SK-MEL-5 (cell line): ENCODE results near the gene CAMKMT. TPM values are rescaled to one million over a fixed set of nuclear protein-coding genes. Genes with fewer than 3 reads are reported as not detected.

Experiments used
- DNase-seq: peaks from one replicate; pipeline ENCODE4 v3.0.0-alpha.2; 2016; ENCODE audit warnings: low read depth, low spot score
- in situ Hi-C: cut with HindIII; loops from 2 replicates; pipeline ENCODE4 v1.10.0; 2016; ENCODE audit warnings: low sequenced_read_pairs, high pct_unique_total_duplicates, low pct_unique_long_range_greater_than_20kb
- polyA plus RNA-seq, 2 experiments: library from polyadenylated mRNA; depleted of rRNA; stranded (reverse); fragments of >200 nt; gene quantifications; 2 replicates each; pipeline ENCODE4 v1.2.3, GENCODE V29; 2015
- total RNA-seq: library from RNA; depleted of rRNA; stranded (reverse); fragments of >200 nt; shearing (Covaris generic); gene quantifications from 2 replicates; pipeline ENCODE4 v1.2.3, GENCODE V29; 2014; rRNA removed

Gene CAMKMT
- total RNA-seq = 6.4 and 10.7 TPM in 2 replicates
- 4.1 and 6.7 TPM in 2 replicates for polyA plus RNA-seq (2015; cell fraction: cytosol; rRNA removed)
- polyA plus RNA-seq (2015; cell fraction: nucleus; rRNA removed) = 9.0 and 23.9 TPM in 2 replicates

- peak; percentile 99 for DNase-seq
- in situ Hi-C loops = no loop called here
Measured at GRCh38 chr2:44361330-44362206, at the start of gene CAMKMT, which contains the start of gene PREPL. Gene CAMKMT (plus strand): TSS chr2:44361947. Gene PREPL (minus strand): TSS chr2:44361494. CDS start chr2:44346342, 15,152 bp downstream.

GRCh38 chr2:44314362-44314761 is 47.4 kb upstream of the CAMKMT start:
- DNase-seq = no peak
- in situ Hi-C loops = no loop called here

GRCh38 chr2:44315945-44316344 is 45.8 kb upstream of the CAMKMT start:
- in situ Hi-C loops = no loop called here
- no peak for DNase-seq

- in situ Hi-C loops = no loop called here
Measured at GRCh38 chr2:44320832-44321231, 40.9 kb upstream of the CAMKMT start.

GRCh38 chr2:44321360-44321759 is 40.4 kb upstream of the CAMKMT start:
- DNase-seq = no peak
- in situ Hi-C loops = no loop called here

More at GRCh38 chr2:44320832-44321231, 40.9 kb upstream of the CAMKMT start:
- no peak for DNase-seq

- DNase-seq = no peak
- in situ Hi-C loops = no loop called here
Measured at GRCh38 chr2:44324971-44325426, 36.7 kb upstream of the CAMKMT start.

- DNase-seq = no peak
- in situ Hi-C loops = no loop called here
Measured at GRCh38 chr2:44325897-44326296, 35.9 kb upstream of the CAMKMT start.

- in situ Hi-C loops = no loop called here
- DNase-seq = no peak
Measured at GRCh38 chr2:44326548-44327264, 35.0 kb upstream of the CAMKMT start.

- no peak for DNase-seq
- in situ Hi-C loops = no loop called here
Measured at GRCh38 chr2:44328750-44329149, 33.0 kb upstream of the CAMKMT start.

- DNase-seq = no peak
- in situ Hi-C loops = no loop called here
Measured at GRCh38 chr2:44329343-44329742, 32.4 kb upstream of the CAMKMT start.

GRCh38 chr2:44330801-44331200 is 30.9 kb upstream of the CAMKMT start:
- no peak for DNase-seq

GRCh38 chr2:44333994-44334393 is 27.8 kb upstream of the CAMKMT start:
- DNase-seq = no peak
- in situ Hi-C loops = no loop called here

More at GRCh38 chr2:44330801-44331200, 30.9 kb upstream of the CAMKMT start:
- in situ Hi-C loops = no loop called here

- in situ Hi-C loops = no loop called here
- DNase-seq = no peak
Measured at GRCh38 chr2:44335806-44336538, 25.8 kb upstream of the CAMKMT start.

- DNase-seq = peak; percentile 49
- in situ Hi-C loops = no loop called here
Measured at GRCh38 chr2:44342854-44343253, 18.9 kb upstream of the CAMKMT start.

- DNase-seq = no peak
- in situ Hi-C loops = no loop called here
Measured at GRCh38 chr2:44347526-44347925, 14.2 kb upstream of the CAMKMT start.

GRCh38 chr2:44348400-44348799 is 13.3 kb upstream of the CAMKMT start:
- in situ Hi-C loops = no loop called here
- no peak for DNase-seq

GRCh38 chr2:44349506-44349905 is 12.2 kb upstream of the CAMKMT start:
- no peak for DNase-seq
- in situ Hi-C loops = no loop called here

GRCh38 chr2:44351088-44351487 is 10.7 kb upstream of the CAMKMT start:
- in situ Hi-C loops = no loop called here
- no peak for DNase-seq
